ENCODE results near the gene RRAGD. TPM values are rescaled to one million over a fixed set of nuclear protein-coding genes. Genes with fewer than 3 reads are reported as not detected.

The RRAGD gene
- total RNA-seq, 4 donors from 2014 or later = 0.53 to 5.0 (median 2.9) TPM

- TF ChIP-seq POLR2A (IDR thresholded peaks at IDR 0.05) = no peak
- no peak for TF ChIP-seq CTCF (IDR thresholded peaks at IDR 0.05)
- H3K9me3 ChIP-seq = no peaks in the 10 kb centered on the region
- no peaks in the 10 kb centered on the region for H3K27me3 ChIP-seq
- no peak overlapping the region for H3K27ac ChIP-seq
- peaks cover 0 to 30% (median 4%) of the 10 kb centered on the region in 4 donors for H3K4me1 ChIP-seq
- no peak for DNase-seq
- no peaks in the 10 kb centered on the region for H3K36me3 ChIP-seq
- no peak overlapping the region for H3K4me3 ChIP-seq
Observed at GRCh38 chr6:89314692-89315091, 97.4 kb downstream of the RRAGD start.

Other genes with a start within 250 kb of the RRAGD start
- gene GABRR1, start 194.9 kb downstream of the RRAGD start, total RNA-seq = not detected
- 1 to 10 TPM in 3 of 4 donors, under 1 TPM in 1; 0.70 to 6.6 (median 2.1) TPM for gene GABRR2, start 97.0 kb downstream of the RRAGD start, total RNA-seq
- 10 to 100 TPM; 35.0 to 57.8 (median 44.7) TPM for gene UBE2J1, start 59.6 kb downstream of the RRAGD start, total RNA-seq
- 10 to 100 TPM in 1 of 4 donors, 1 to 10 TPM in 2, under 1 TPM in 1; 0.57 to 11.6 (median 3.0) TPM for gene ANKRD6, start 20.9 kb upstream of the RRAGD start, total RNA-seq
- gene LYRM2, start 226.5 kb upstream of the RRAGD start, total RNA-seq = 10 to 100 TPM; 10.3 to 24.8 (median 11.5) TPM

All from Peyer's patch (tissue), 4 donors.